CD14-positive monocyte (primary cell): Measurements from ENCODE around the gene NLRP7. TPM values are rescaled to one million over a fixed set of nuclear protein-coding genes. Genes with fewer than 3 reads are reported as not detected.
A peak's percentile ranks its signal among the peaks of the same experiment; 100 is the strongest.
"Not testable (repeated sequence)": the region's sequence is repeated elsewhere in the genome, so short reads cannot be mapped to it uniquely, and the experiment has no call there.

ENCODE experiments used
- DNase-seq, 3 donors: peaks; one replicate each; pipeline ENCODE4 v3.0.0-alpha.2; 2011 to 2022
- H2AFZ ChIP-seq: 2 replicates; pipeline ENCODE4 v1.6.0; 2012; ENCODE audit warnings: mild to moderate bottlenecking, low read depth, low read length, inconsistent platforms; ENCODE audit not compliant: insufficient read depth, poor library complexity, severe bottlenecking
- H3K27ac ChIP-seq, 2 donors: 1 replicate in 1 of 2; 2 replicates in 1 of 2; pipeline ENCODE4 v1.5.1; 2012 to 2013; ENCODE audit warnings: low read length in 2 of 2, control low read depth in 1 of 2, inconsistent platforms in 1 of 2, low read depth in 1 of 2, mild to moderate bottlenecking in 1 of 2
- H3K27me3 ChIP-seq, 2 donors: one replicate each; pipeline versions ENCODE4 v1.6.0 to v1.6.1; 2011 to 2013; ENCODE audit warnings: low read length in 2 of 2; ENCODE audit not compliant: control insufficient read depth in 2 of 2, insufficient read depth in 2 of 2
- H3K36me3 ChIP-seq, 2 donors: replicated peaks in 1 of 2; 1 replicate in 1 of 2; 2 replicates in 1 of 2; pipeline versions ENCODE4 v1.5.1 to v1.6.1; 2012 to 2013; ENCODE audit warnings: low read length in 2 of 2, control low read depth in 1 of 2, inconsistent platforms in 1 of 2, mild to moderate bottlenecking in 1 of 2; ENCODE audit not compliant: insufficient read depth in 2 of 2, control insufficient read depth in 1 of 2
- H3K4me1 ChIP-seq, 2 donors: 1 replicate in 1 of 2; 2 replicates in 1 of 2; pipeline versions ENCODE4 v1.5.1 to v1.6.1; 2012 to 2013; ENCODE audit warnings: low read length in 2 of 2, control low read depth in 1 of 2, inconsistent platforms in 1 of 2, mild to moderate bottlenecking in 1 of 2, moderate library complexity in 1 of 2; ENCODE audit not compliant: insufficient read depth in 2 of 2, control insufficient read depth in 1 of 2
- H3K4me2 ChIP-seq: replicated peaks from 2 replicates; pipeline ENCODE3; 2012; ENCODE audit warnings: low read length, moderate library complexity, mild to moderate bottlenecking; ENCODE audit not compliant: poor library complexity, severe bottlenecking; ENCODE audit errors: extremely low read depth
- H3K4me3 ChIP-seq, 3 experiments: fragments of 200-600 bp in 1 of 3; sonication (generic) in 1 of 3; replicated peaks in 1 of 3; 1 replicate in 2 of 3; 2 replicates in 1 of 3; pipeline ENCODE4 v1.5.1; 2011 to 2013; ENCODE audit warnings: low read length in 3 of 3, mild to moderate bottlenecking in 3 of 3, control low read depth in 2 of 3, low read depth in 2 of 3, inconsistent platforms in 1 of 3, moderate library complexity in 1 of 3
- H3K79me2 ChIP-seq: 2 replicates; pipeline ENCODE4 v1.6.0; 2012; ENCODE audit warnings: mild to moderate bottlenecking, control low read depth, inconsistent platforms, low read length, moderate library complexity; ENCODE audit not compliant: insufficient read depth
- H3K9ac ChIP-seq: 2 replicates; pipeline ENCODE4 v1.6.0; 2017; ENCODE audit warnings: low read length, mild to moderate bottlenecking; ENCODE audit not compliant: insufficient read depth, poor library complexity, severe bottlenecking
- H3K9me3 ChIP-seq, 2 donors: replicated peaks in 1 of 2; 1 replicate in 1 of 2; 2 replicates in 1 of 2; pipeline versions ENCODE4 v1.5.1 to v1.6.1; 2012 to 2013; ENCODE audit warnings: low read length in 2 of 2, control low read depth in 1 of 2; ENCODE audit not compliant: control insufficient read depth in 1 of 2, insufficient read depth in 1 of 2
- H4K20me1 ChIP-seq: 2 replicates; pipeline ENCODE4 v1.6.0; 2012; ENCODE audit warnings: mild to moderate bottlenecking, low read length, control low read depth, moderate library complexity; ENCODE audit not compliant: insufficient read depth
- H3K27ac Mint-ChIP-seq, 7 donors: one replicate each; pipeline ENCODE4 v1.8.0; 2020; ENCODE audit warnings: mild to moderate bottlenecking in 7 of 7, mixed read lengths in 7 of 7, moderate library complexity in 6 of 7, inconsistent platforms in 2 of 7
- H3K27me3 Mint-ChIP-seq, 3 donors: one replicate each; pipeline ENCODE4 v1.8.0; 2021 to 2022; ENCODE audit warnings: low read depth in 3 of 3, mild to moderate bottlenecking in 3 of 3, mixed read lengths in 3 of 3, moderate library complexity in 3 of 3, inconsistent platforms in 1 of 3
- H3K36me3 Mint-ChIP-seq, 2 donors: one replicate each; pipeline ENCODE4 v1.8.0; 2020; ENCODE audit warnings: mixed read lengths in 2 of 2, inconsistent platforms in 1 of 2, mild to moderate bottlenecking in 1 of 2
- H3K4me1 Mint-ChIP-seq: one replicate; pipeline ENCODE4 v1.8.0; 2020; ENCODE audit warnings: mild to moderate bottlenecking, mixed read lengths
- H3K4me3 Mint-ChIP-seq, 2 donors: one replicate each; pipeline ENCODE4 v1.8.0; 2020; ENCODE audit warnings: mild to moderate bottlenecking in 2 of 2, mixed read lengths in 2 of 2, moderate library complexity in 1 of 2
- H3K9me3 Mint-ChIP-seq, 7 donors: one replicate each; pipeline ENCODE4 v1.8.0; 2020 to 2022; ENCODE audit warnings: mixed read lengths in 7 of 7, mild to moderate bottlenecking in 6 of 7, moderate library complexity in 6 of 7, inconsistent platforms in 2 of 7
- WGBS: methylation state at CpG from one replicate; pipeline ENCODE4 v1.1.5; 2013; ENCODE audit warnings: missing lambda C conversion rate; ENCODE audit not compliant: insufficient coverage; 5-methylcytosine and 5-hydroxymethylcytosine counted together
- intact Hi-C, 2 donors: fragments of 100-400 bp; cut with micrococcal nuclease; formaldehyde crosslinking; loops; one replicate each; pipeline versions ENCODE4 v1.15.0 to v1.15.1; 2023
- polyA plus RNA-seq, 3 donors: library from polyadenylated mRNA; depleted of rRNA in 1 of 3; unstranded in 2 of 3; stranded (reverse) in 1 of 3; fragments of 300-500 nt in 2 of 3; fragments of >200 nt in 1 of 3; fragmentation: Illumina TruSeq in 2 of 3; gene quantifications; 1 replicate in 2 of 3; 2 replicates in 1 of 3; pipeline ENCODE4 v1.2.3, GENCODE V29; 2012 to 2021
- TF ChIP-seq, protein P1 (sequence below): fragments of 200-600 bp; IDR thresholded peaks from one replicate; pipeline ENCODE4 v1.8.0; 2022; ENCODE audit warnings: antibody characterized with exemption, mild to moderate bottlenecking

The NLRP7 gene
- polyA plus RNA-seq, 3 donors = not detected

DNA sequence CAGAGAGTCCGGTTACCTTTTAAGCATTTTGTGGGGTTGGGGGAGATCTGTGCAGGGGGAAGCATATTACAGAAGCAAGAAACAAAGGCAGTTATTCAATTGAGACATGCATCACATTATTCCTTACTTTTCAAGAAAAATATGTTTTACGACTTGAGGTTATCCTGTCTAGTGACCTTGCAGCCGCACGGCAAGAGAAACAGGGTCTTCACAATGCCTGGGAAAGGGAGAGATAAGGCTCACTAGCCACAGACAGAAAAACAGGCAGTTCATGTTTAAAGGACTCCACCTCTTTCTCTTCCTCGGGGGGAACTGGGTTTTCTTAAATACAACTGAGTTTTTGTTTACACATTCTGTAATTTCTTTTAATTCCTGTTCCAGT lies 41.9 kb downstream of the NLRP7 start:
- H3K4me1 Mint-ChIP-seq = peaks cover 30% of the 10 kb centered on the region
- Histone ChIP-seq H3K27ac (no peak overlapping the region), H2AFZ (no peak overlapping the region), H3K4me2 (no peak overlapping the region), H4K20me1 (no peaks in the 10 kb centered on the region), H3K9ac (no peak overlapping the region), H3K79me2 (no peaks in the 10 kb centered on the region), H3K36me3 (no peaks in the 10 kb centered on the region), H3K9me3 (no peaks in the 10 kb centered on the region), H3K4me1 (peaks cover 18 to 25% of the 10 kb centered on the region in 2 donors), H3K4me3 (no peak overlapping the region), H3K27me3 (peaks cover 0 to 15% of the 10 kb centered on the region in 2 donors)
- DNase-seq = no peak
- no peaks in the 10 kb centered on the region for H3K36me3 Mint-ChIP-seq
- peak overlapping the region in 4 of 7 donors; percentile 8 to 76 (median 60) for H3K27ac Mint-ChIP-seq
- peaks cover 0 to 6% (median 0%) of the 10 kb centered on the region in 7 donors for H3K9me3 Mint-ChIP-seq
- TF ChIP-seq, protein P1, sequence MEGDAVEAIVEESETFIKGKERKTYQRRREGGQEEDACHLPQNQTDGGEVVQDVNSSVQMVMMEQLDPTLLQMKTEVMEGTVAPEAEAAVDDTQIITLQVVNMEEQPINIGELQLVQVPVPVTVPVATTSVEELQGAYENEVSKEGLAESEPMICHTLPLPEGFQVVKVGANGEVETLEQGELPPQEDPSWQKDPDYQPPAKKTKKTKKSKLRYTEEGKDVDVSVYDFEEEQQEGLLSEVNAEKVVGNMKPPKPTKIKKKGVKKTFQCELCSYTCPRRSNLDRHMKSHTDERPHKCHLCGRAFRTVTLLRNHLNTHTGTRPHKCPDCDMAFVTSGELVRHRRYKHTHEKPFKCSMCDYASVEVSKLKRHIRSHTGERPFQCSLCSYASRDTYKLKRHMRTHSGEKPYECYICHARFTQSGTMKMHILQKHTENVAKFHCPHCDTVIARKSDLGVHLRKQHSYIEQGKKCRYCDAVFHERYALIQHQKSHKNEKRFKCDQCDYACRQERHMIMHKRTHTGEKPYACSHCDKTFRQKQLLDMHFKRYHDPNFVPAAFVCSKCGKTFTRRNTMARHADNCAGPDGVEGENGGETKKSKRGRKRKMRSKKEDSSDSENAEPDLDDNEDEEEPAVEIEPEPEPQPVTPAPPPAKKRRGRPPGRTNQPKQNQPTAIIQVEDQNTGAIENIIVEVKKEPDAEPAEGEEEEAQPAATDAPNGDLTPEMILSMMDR = no peak
- peak overlapping the region in 1 of 2 donors; percentile 24 for H3K4me3 Mint-ChIP-seq
- H3K27me3 Mint-ChIP-seq = peaks cover 10 to 24% (median 11%) of the 10 kb centered on the region in 3 donors
- no CpG with 5 or more reads among the region's 5 CpGs for WGBS
- intact Hi-C loops = no loop called here

DNA sequence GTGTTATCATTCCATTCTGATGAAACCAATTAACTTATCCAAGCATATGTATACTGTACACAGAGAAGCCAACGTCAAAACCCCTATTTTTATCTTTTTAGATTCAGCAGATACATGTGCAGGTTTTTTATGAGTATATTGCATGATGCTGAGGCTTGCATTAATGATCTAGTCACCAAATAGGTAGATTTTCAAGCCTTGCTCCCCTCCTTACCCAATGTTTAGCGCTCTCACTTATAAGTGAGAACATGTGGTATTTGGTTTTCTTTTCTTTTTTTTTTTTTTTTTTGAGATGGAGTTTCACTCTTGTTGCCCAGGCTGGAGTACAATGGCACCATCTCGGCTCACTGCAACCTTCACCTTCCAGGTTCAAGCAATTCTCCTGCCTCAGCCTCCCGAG lies 43.1 kb downstream of the NLRP7 start:
- peaks cover 13 to 27% (median 17%) of the 10 kb centered on the region in 3 donors for H3K27me3 Mint-ChIP-seq
- not testable (repeated sequence) for DNase-seq, H3K4me3 ChIP-seq, H3K4me3 Mint-ChIP-seq, H3K9me3 Mint-ChIP-seq, H3K9ac ChIP-seq, H3K36me3 ChIP-seq, H3K4me2 ChIP-seq, H4K20me1 ChIP-seq, H3K9me3 ChIP-seq, H3K27ac ChIP-seq, H2AFZ ChIP-seq, H3K36me3 Mint-ChIP-seq, H3K27ac Mint-ChIP-seq, H3K79me2 ChIP-seq
- intact Hi-C loops = loop anchor here in 1 of 2 donors (5.0 kb wide), 1 partner anchor 242 kb away; the partner anchor contains the start of gene LILRB4
- peaks cover 40% of the 10 kb centered on the region for H3K4me1 Mint-ChIP-seq
- peaks cover 0 to 15% of the 10 kb centered on the region in 2 donors for H3K27me3 ChIP-seq
- WGBS = no CpG with 5 or more reads among the region's 4 CpGs
- H3K4me1 ChIP-seq = peaks cover 18 to 31% of the 10 kb centered on the region in 2 donors
